Neural crest cell (in vitro differentiated cells): ENCODE data around the gene IL15. TPM values are rescaled to one million over a fixed set of nuclear protein-coding genes. Genes with fewer than 3 reads are reported as not detected.
"Not testable (repeated sequence)": the region's sequence is repeated elsewhere in the genome, so short reads cannot be mapped to it uniquely, and the experiment has no call there.

Experiments used
- DNase-seq: peaks from one replicate; pipeline ENCODE4 v3.0.0; 2021; ENCODE audit warnings: low read depth, mixed read lengths, low spot score
- H3K27ac Mint-ChIP-seq: one replicate; pipeline ENCODE4 v1.8.0; 2021; ENCODE audit warnings: mild to moderate bottlenecking, mixed read lengths; ENCODE audit not compliant: unreplicated experiment
- H3K27me3 Mint-ChIP-seq: 2 replicates; pipeline ENCODE4 v1.8.0; 2021; ENCODE audit warnings: low read depth, mild to moderate bottlenecking, mixed read lengths
- H3K36me3 Mint-ChIP-seq: 2 replicates; pipeline ENCODE4 v1.8.0; 2021; ENCODE audit warnings: low read depth, mild to moderate bottlenecking, mixed read lengths
- H3K4me1 Mint-ChIP-seq: 2 replicates; pipeline ENCODE4 v1.8.0; 2021; ENCODE audit warnings: mixed read lengths
- H3K4me3 Mint-ChIP-seq: one replicate; pipeline ENCODE4 v1.8.0; 2021; ENCODE audit warnings: mild to moderate bottlenecking, mixed read lengths
- H3K9me3 Mint-ChIP-seq: 2 replicates; pipeline ENCODE4 v1.8.0; 2021; ENCODE audit warnings: mixed read lengths
- CTCF ChIP-seq: fragments of 200-600 bp; sonication (generic); conservative IDR thresholded peaks from 2 replicates; pipeline ENCODE4 v1.5.0; 2021; ENCODE audit warnings: antibody characterized with exemption, mild to moderate bottlenecking
- total RNA-seq: library from RNA; stranded (reverse); gene quantifications from 2 replicates; pipeline ENCODE4 v1.2.1, GENCODE V29; 2021

IL15 gene
- total RNA-seq, 1 donor from 2014 or later, result not detected

GRCh38 chr4:141724646-141725045 lies 88.3 kb downstream of the IL15 start:
- no peaks in the 10 kb centered on the region for H3K9me3 Mint-ChIP-seq
- no peaks in the 10 kb centered on the region for H3K4me1 Mint-ChIP-seq
- no peak overlapping the region for H3K27ac Mint-ChIP-seq
- no peaks in the 10 kb centered on the region for H3K27me3 Mint-ChIP-seq
- DNase-seq, result no peak
- TF ChIP-seq CTCF, result no peak
- no peaks in the 10 kb centered on the region for H3K36me3 Mint-ChIP-seq
- H3K4me3 Mint-ChIP-seq, result no peak overlapping the region

GRCh38 chr4:141727420-141727819 lies 91.0 kb downstream of the IL15 start:
- DNase-seq, result no peak
- Mint-ChIP-seq H3K27me3 (no peaks in the 10 kb centered on the region), H3K4me3 (no peak overlapping the region), H3K4me1 (no peaks in the 10 kb centered on the region), H3K9me3 (no peaks in the 10 kb centered on the region), H3K27ac (no peak overlapping the region), H3K36me3 (no peaks in the 10 kb centered on the region)
- no peak for TF ChIP-seq CTCF

- Mint-ChIP-seq H3K27ac (no peak overlapping the region), H3K27me3 (no peaks in the 10 kb centered on the region), H3K4me1 (no peaks in the 10 kb centered on the region), H3K9me3 (no peaks in the 10 kb centered on the region), H3K36me3 (no peaks in the 10 kb centered on the region), H3K4me3 (no peak overlapping the region)
- TF ChIP-seq CTCF, result no peak
- no peak for DNase-seq
Observed at GRCh38 chr4:141730805-141731204, 94.4 kb downstream of the IL15 start.

- Mint-ChIP-seq H3K4me1 (no peaks in the 10 kb centered on the region), H3K27ac (no peak overlapping the region), H3K36me3 (no peaks in the 10 kb centered on the region), H3K27me3 (no peaks in the 10 kb centered on the region), H3K4me3 (no peak overlapping the region), H3K9me3 (no peaks in the 10 kb centered on the region)
- TF ChIP-seq CTCF, result no peak
- DNase-seq, result no peak
Observed at GRCh38 chr4:141731481-141731880, 95.1 kb downstream of the IL15 start.

GRCh38 chr4:141739636-141740035 lies 103.3 kb downstream of the IL15 start:
- Mint-ChIP-seq H3K36me3 (peaks cover 3% of the 10 kb centered on the region), H3K4me3 (no peak overlapping the region), H3K4me1 (no peaks in the 10 kb centered on the region), H3K9me3 (peaks cover 17% of the 10 kb centered on the region), H3K27me3 (no peaks in the 10 kb centered on the region), H3K27ac (no peak overlapping the region)
- no peak for DNase-seq
- no peak for TF ChIP-seq CTCF

- no peaks in the 10 kb centered on the region for H3K4me1 Mint-ChIP-seq
- H3K4me3 Mint-ChIP-seq, result no peak overlapping the region
- DNase-seq, result no peak
- H3K27ac Mint-ChIP-seq, result no peak overlapping the region
- peaks cover 3% of the 10 kb centered on the region for H3K36me3 Mint-ChIP-seq
- peaks cover 10% of the 10 kb centered on the region for H3K9me3 Mint-ChIP-seq
- TF ChIP-seq CTCF, result no peak
- peaks cover 4% of the 10 kb centered on the region for H3K27me3 Mint-ChIP-seq
Observed at GRCh38 chr4:141746026-141746425, 109.6 kb downstream of the IL15 start.

- not testable (repeated sequence) for H3K9me3 Mint-ChIP-seq, H3K4me1 Mint-ChIP-seq, H3K36me3 Mint-ChIP-seq
Observed at GRCh38 chr4:141751806-141752205, 115.4 kb downstream of the IL15 start.

More at GRCh38 chr4:141751806-141752205, 115.4 kb downstream of the IL15 start:
- H3K27me3 Mint-ChIP-seq, H3K27ac Mint-ChIP-seq, DNase-seq, H3K4me3 Mint-ChIP-seq: not testable (repeated sequence)
